Activated CD4-positive, alpha-beta T cell treated with anti-CD3 and anti-CD28 coated beads, Interleukin-2, Interleukin-4, amounts not matched to agents 100 ng/mL and 50 ng/mL, durations not matched to agents 16 hours and 8 hours (primary cell): ENCODE results near the gene REXO2.

Experiments used
- DNase-seq: peaks from one replicate; pipeline ENCODE4 v3.0.0-alpha.2; 2020; ENCODE audit warnings: low spot score

REXO2 gene

GRCh38 chr11:114440971-114441763 is 1.9 kb downstream of the REXO2 start:
- DNase-seq = no peak

GRCh38 chr11:114441921-114442320 is 2.7 kb downstream of the REXO2 start:
- no peak for DNase-seq

- DNase-seq = no peak
These were observed 3.3 kb downstream of the REXO2 start for GRCh38 chr11:114442536-114442935.

GRCh38 chr11:114447444-114447843 is 8.2 kb downstream of the REXO2 start:
- no peak for DNase-seq

- no peak for DNase-seq
These were observed 8.6 kb downstream of the REXO2 start for GRCh38 chr11:114447892-114448291.

GRCh38 chr11:114448749-114449482 is 9.6 kb downstream of the REXO2 start:
- no peak for DNase-seq

- DNase-seq = no peak
These were observed 10.6 kb downstream of the REXO2 start for GRCh38 chr11:114449845-114450244.

GRCh38 chr11:114452399-114452798 is 13.1 kb downstream of the REXO2 start:
- DNase-seq = no peak

GRCh38 chr11:114463999-114464398 is 24.7 kb downstream of the REXO2 start:
- no peak for DNase-seq

- DNase-seq = no peak
These were observed 27.5 kb downstream of the REXO2 start for GRCh38 chr11:114466742-114467141.

GRCh38 chr11:114472661-114473060 is 33.4 kb downstream of the REXO2 start:
- no peak for DNase-seq

GRCh38 chr11:114478001-114478410 is 38.7 kb downstream of the REXO2 start:
- no peak for DNase-seq

GRCh38 chr11:114478768-114479167 is 39.5 kb downstream of the REXO2 start:
- no peak for DNase-seq

GRCh38 chr11:114479331-114479730 is 40.1 kb downstream of the REXO2 start:
- no peak for DNase-seq

- no peak for DNase-seq
These were observed 42.8 kb downstream of the REXO2 start for GRCh38 chr11:114482114-114482513.

- DNase-seq = no peak
These were observed 44.7 kb downstream of the REXO2 start for GRCh38 chr11:114483929-114484328.

GRCh38 chr11:114496915-114497314 is 57.6 kb downstream of the REXO2 start:
- no peak for DNase-seq

- no peak for DNase-seq
These were observed 60.5 kb downstream of the REXO2 start for GRCh38 chr11:114499756-114500155.
